IMR-90 (cell line): ENCODE data around the gene PRKD2. TPM values are rescaled to one million over a fixed set of nuclear protein-coding genes. Genes with fewer than 3 reads are reported as not detected.

ENCODE experiments used
- ATAC-seq: fragments of 200-7000 bp; cut with Tn5 transposase; 2 replicates; pipeline ENCODE4 v1.9.1; 2020; ENCODE audit warnings: low read depth, mild to moderate bottlenecking, moderate library complexity
- BruUV-seq: library from RNA; stranded (reverse); fragments of 400-500 nt; replicated peaks from 2 replicates; lab custom pipeline; 2021; lab: Mats Ljungman, UMichigan
- CTCF ChIA-PET: fragments of 300-600 bp; formaldehyde crosslinking; extraction: SDS; loops from one replicate; lab custom pipeline; 2021; ENCODE audit warnings: antibody characterized with exemption; lab: Yijun Ruan, JAX
- POLR2A ChIA-PET: fragments of 300-600 bp; sonication (Branson Sonifier 250); formaldehyde crosslinking; loops from one replicate; lab custom pipeline; 2022; ENCODE audit warnings: antibody characterized with exemption; ENCODE audit not compliant: unreplicated experiment; lab: Charles Lee
- DNase-seq: peaks from one replicate; pipeline ENCODE4 v3.0.0; 2013
- H2AFZ ChIP-seq: replicated peaks from 2 replicates; pipeline ENCODE3; 2013; ENCODE audit warnings: low read length, mild to moderate bottlenecking; ENCODE audit not compliant: poor library complexity
- H2AK5ac ChIP-seq: 2 replicates; pipeline ENCODE4 v1.6.1; 2013; ENCODE audit warnings: low read depth, low read length, inconsistent platforms
- H2AK9ac ChIP-seq: replicated peaks from 2 replicates; pipeline ENCODE3; 2013; ENCODE audit warnings: mild to moderate bottlenecking, low read depth, low read length, moderate library complexity; ENCODE audit not compliant: poor library complexity
- H2BK120ac ChIP-seq: 2 replicates; pipeline ENCODE4 v1.6.1; 2013; ENCODE audit warnings: low read depth, low read length, inconsistent platforms
- H2BK15ac ChIP-seq: 3 replicates; pipeline ENCODE4 v1.6.1; 2013; ENCODE audit warnings: low read depth, low read length, inconsistent platforms
- H2BK20ac ChIP-seq: 2 replicates; pipeline ENCODE4 v1.6.1; 2013; ENCODE audit warnings: low read depth, mild to moderate bottlenecking, inconsistent platforms, low read length, moderate library complexity
- H2BK5ac ChIP-seq: 2 replicates; pipeline ENCODE4 v1.6.1; 2013; ENCODE audit warnings: mild to moderate bottlenecking, low read depth, low read length, inconsistent platforms; ENCODE audit not compliant: poor library complexity, severe bottlenecking
- H3K14ac ChIP-seq: replicated peaks from 2 replicates; pipeline ENCODE4 v1.6.1; 2013; ENCODE audit warnings: low read depth, low read length, inconsistent platforms
- H3K18ac ChIP-seq: 2 replicates; pipeline ENCODE4 v1.6.1; 2013; ENCODE audit warnings: low read depth, low read length, control low read depth
- H3K23ac ChIP-seq: 2 replicates; pipeline ENCODE4 v1.6.1; 2013; ENCODE audit warnings: low read depth, low read length, inconsistent platforms
- H3K27ac ChIP-seq: 2 replicates; pipeline ENCODE4 v1.5.1; 2013; ENCODE audit warnings: mild to moderate bottlenecking, control low read depth, low read length; ENCODE audit not compliant: insufficient read depth
- H3K27me3 ChIP-seq: 2 replicates; pipeline ENCODE4 v1.6.1; 2013; ENCODE audit warnings: low read length; ENCODE audit not compliant: control insufficient read depth, insufficient read depth
- H3K36me3 ChIP-seq: 2 replicates; pipeline ENCODE4 v1.6.1; 2013; ENCODE audit warnings: low read length, mixed read lengths; ENCODE audit not compliant: control insufficient read depth, insufficient read depth
- H3K4ac ChIP-seq: 2 replicates; pipeline ENCODE4 v1.6.1; 2013; ENCODE audit warnings: low read depth, low read length, inconsistent platforms
- H3K4me1 ChIP-seq: 2 replicates; pipeline ENCODE4 v1.6.1; 2013; ENCODE audit warnings: low read length, mixed read lengths; ENCODE audit not compliant: control insufficient read depth, insufficient read depth
- H3K4me2 ChIP-seq: 2 replicates; pipeline ENCODE4 v1.6.1; 2013; ENCODE audit warnings: low read depth, mild to moderate bottlenecking, control low read depth, low read length, moderate library complexity
- H3K4me3 ChIP-seq: 2 replicates; pipeline ENCODE4 v1.5.1; 2013; ENCODE audit warnings: low read depth, mild to moderate bottlenecking, control low read depth, low read length, moderate library complexity; ENCODE audit not compliant: insufficient read depth
- H3K56ac ChIP-seq: 2 replicates; pipeline ENCODE4 v1.6.1; 2013; ENCODE audit warnings: low read length, inconsistent platforms; ENCODE audit not compliant: insufficient read depth; ENCODE audit errors: extremely low read depth
- H3K79me1 ChIP-seq, 2 experiments: 2 replicates each; pipeline ENCODE4 v1.6.1; 2013; ENCODE audit warnings: low read length in 2 of 2, inconsistent platforms in 1 of 2, low read depth in 1 of 2
- H3K9ac ChIP-seq: 2 replicates; pipeline ENCODE4 v1.6.1; 2013; ENCODE audit warnings: low read depth, low read length, control low read depth
- H3K9me1 ChIP-seq: 2 replicates; pipeline ENCODE4 v1.6.1; 2013; ENCODE audit warnings: low read length, inconsistent platforms; ENCODE audit not compliant: insufficient read depth
- H3K9me3 ChIP-seq: 2 replicates; pipeline ENCODE4 v1.6.1; 2013; ENCODE audit warnings: low read length; ENCODE audit not compliant: control insufficient read depth, insufficient read depth
- H4K20me1 ChIP-seq: 2 replicates; pipeline ENCODE4 v1.6.1; 2013; ENCODE audit warnings: low read length, inconsistent platforms; ENCODE audit not compliant: insufficient read depth
- H4K5ac ChIP-seq: 2 replicates; pipeline ENCODE4 v1.6.1; 2013; ENCODE audit warnings: mild to moderate bottlenecking, low read depth, low read length, control low read depth
- H4K8ac ChIP-seq, 2 experiments: 2 replicates each; pipeline ENCODE4 v1.6.1; 2013; ENCODE audit warnings: low read depth in 2 of 2, low read length in 2 of 2, control low read depth in 1 of 2, inconsistent platforms in 1 of 2
- H4K91ac ChIP-seq: 2 replicates; pipeline ENCODE4 v1.6.1; 2013; ENCODE audit warnings: low read depth, low read length, inconsistent platforms; ENCODE audit not compliant: insufficient read depth
- BHLHE40 ChIP-seq: fragments of 150-350 bp; IDR thresholded peaks from 2 replicates; pipeline ENCODE4 v1.6.1; 2016; ENCODE audit warnings: mild to moderate bottlenecking, low read depth, low read length
- CEBPB ChIP-seq: IDR thresholded peaks from 2 replicates; pipeline ENCODE4 v1.6.1; 2012; ENCODE audit warnings: low read depth, low read length, improper control_type of control experiment
- CHD1 ChIP-seq: IDR thresholded peaks from 2 replicates; pipeline ENCODE4 v1.6.1; 2012; ENCODE audit warnings: low read depth, low read length, improper control_type of control experiment
- CTCF ChIP-seq: conservative IDR thresholded peaks from 2 replicates; pipeline ENCODE4 v1.5.1; 2012; ENCODE audit warnings: mild to moderate bottlenecking, low read depth, low read length, improper control_type of control experiment
- FOS ChIP-seq: fragments of 150-350 bp; IDR thresholded peaks from 2 replicates; pipeline ENCODE4 v1.6.1; 2016; ENCODE audit warnings: low read depth, low read length
- MAFK ChIP-seq: IDR thresholded peaks from 2 replicates; pipeline ENCODE4 v1.6.1; 2012; ENCODE audit warnings: low read depth, low read length, improper control_type of control experiment
- MAZ ChIP-seq: IDR thresholded peaks from 2 replicates; pipeline ENCODE4 v1.6.1; 2012; ENCODE audit warnings: low read depth, mild to moderate bottlenecking, low read length, improper control_type of control experiment, moderate library complexity, borderline replicate concordance
- MXI1 ChIP-seq: IDR thresholded peaks from 2 replicates; pipeline ENCODE4 v1.6.1; 2012; ENCODE audit warnings: low read depth, mild to moderate bottlenecking, low read length, moderate library complexity, borderline replicate concordance
- NFE2L2 ChIP-seq: fragments of 150-350 bp; IDR thresholded peaks from 2 replicates; pipeline ENCODE4 v1.6.1; 2016; ENCODE audit warnings: low read depth, mild to moderate bottlenecking, low read length
- POLR2A ChIP-seq: IDR thresholded peaks from 2 replicates; pipeline ENCODE4 v1.6.1; 2012; ENCODE audit warnings: mild to moderate bottlenecking, low read depth, low read length
- RAD21 ChIP-seq: IDR thresholded peaks from 2 replicates; pipeline ENCODE4 v1.6.1; 2012; ENCODE audit warnings: low read length, improper control_type of control experiment
- RCOR1 ChIP-seq: IDR thresholded peaks from 2 replicates; pipeline ENCODE4 v1.6.1; 2012; ENCODE audit warnings: mild to moderate bottlenecking, low read length, improper control_type of control experiment; ENCODE audit not compliant: insufficient replicate concordance
- RFX5 ChIP-seq: IDR thresholded peaks from 2 replicates; pipeline ENCODE4 v1.8.0; 2012; ENCODE audit warnings: low read depth, mild to moderate bottlenecking, low read length, moderate library complexity
- SMC3 ChIP-seq: fragments of 150-350 bp; IDR thresholded peaks from 2 replicates; pipeline ENCODE4 v1.6.1; 2016; ENCODE audit warnings: low read depth, mild to moderate bottlenecking, antibody characterized with exemption, low read length, moderate library complexity
- USF2 ChIP-seq: fragments of 150-350 bp; IDR thresholded peaks from 2 replicates; pipeline ENCODE4 v1.6.1; 2017; ENCODE audit warnings: mild to moderate bottlenecking, antibody characterized with exemption, low read length, low read depth
- WGBS, 2 experiments: methylation state at CpG; one replicate each; pipeline versions ENCODE4 v1.1.5 to v1.1.7; 2013; ENCODE audit warnings: missing lambda C conversion rate in 2 of 2; ENCODE audit not compliant: insufficient read length in 1 of 2; ENCODE audit errors: extremely low coverage in 2 of 2; 5-methylcytosine and 5-hydroxymethylcytosine counted together
- dilution Hi-C: fragments of 300-500 bp; cut with HindIII; formaldehyde crosslinking; loops from one replicate; pipeline ENCODE4 v1.14.3; 2018; ENCODE audit warnings: low sequenced_read_pairs; ENCODE audit not compliant: unreplicated experiment
- in situ Hi-C: fragments of 300-500 bp; cut with MboI; formaldehyde crosslinking; loops from 3 replicates; pipeline ENCODE4 v1.14.3; 2019; ENCODE audit warnings: low sequenced_read_pairs, inconsistent platforms, mixed read lengths
- intact Hi-C: fragments of 100-400 bp; cut with micrococcal nuclease; formaldehyde crosslinking; loops from 2 replicates; pipeline ENCODE4 v1.10.0; 2022
- polyA plus RNA-seq, 3 experiments: library from polyadenylated mRNA; depleted of rRNA; stranded (reverse); fragments of >200 nt; gene quantifications; 2 replicates each; pipeline ENCODE4 v1.2.3, GENCODE V29; 2012; ENCODE audit warnings: low replicate concordance in 1 of 3
- total RNA-seq: library from RNA; depleted of rRNA; stranded (reverse); fragments of >200 nt; gene quantifications from 2 replicates; pipeline ENCODE4 v1.2.3, GENCODE V29; 2012
- TF ChIP-seq, protein P1 (sequence below): fragments of 150-350 bp; IDR thresholded peaks from 2 replicates; pipeline ENCODE4 v1.6.1; 2016; ENCODE audit warnings: low read depth, mild to moderate bottlenecking, low read length, moderate library complexity, borderline replicate concordance

PRKD2 gene
- total and polyA plus RNA-seq, 2 of the 4 experiments (the other 2 are of a cell fraction) = 9.9 to 19.6 TPM

DNA sequence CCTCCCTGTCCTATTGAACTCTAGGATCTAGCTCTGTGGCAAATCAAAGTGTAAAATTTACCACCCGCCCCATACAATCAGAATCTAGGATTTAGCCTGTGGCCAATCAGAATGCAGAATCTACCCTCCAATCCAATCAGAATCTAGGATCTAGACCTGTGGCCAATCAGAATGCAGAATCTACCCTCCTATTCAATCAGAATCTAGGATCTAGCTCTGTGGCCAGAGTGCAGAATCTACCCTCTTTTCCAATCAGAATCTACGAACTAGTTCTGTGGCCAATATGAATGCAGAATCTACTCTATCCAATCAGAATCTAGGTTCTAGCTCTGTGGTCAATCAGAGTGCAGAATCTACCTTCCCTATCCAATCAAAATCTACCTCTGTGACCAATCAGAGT, 25.8 kb downstream of the PRKD2 start:
- H3K4ac ChIP-seq = no peak overlapping the region
- ChIA-PET CTCF (no interaction called here), POLR2A (no interaction called here)
- H2BK5ac ChIP-seq = no peak overlapping the region
- dilution Hi-C loops (no loop called here), intact Hi-C loops (no loop called here), in situ Hi-C loops (no loop called here)
- H3K56ac ChIP-seq = no peak overlapping the region
- no peak overlapping the region for H3K27ac ChIP-seq
- ATAC-seq (no peak), DNase-seq (no peak)
- peaks cover 4% of the 10 kb centered on the region in 2 experiments; a peak in 1 of 4 replicates for H3K79me1 ChIP-seq
- 0 out of 2 replicates have a peak, but pooled peaks cover 3% of the 10 kb centered on the region for H3K9me1 ChIP-seq
- H3K4me1 ChIP-seq = no peaks in the 10 kb centered on the region
- H2AK5ac ChIP-seq = no peak overlapping the region
- no TSS peak for BruUV-seq
- H3K27me3 ChIP-seq = no peaks in the 10 kb centered on the region
- no peak overlapping the region for H4K8ac ChIP-seq
- no peak overlapping the region for H3K23ac ChIP-seq
- H3K9me3 ChIP-seq = no peaks in the 10 kb centered on the region
- H2BK120ac ChIP-seq = no peak overlapping the region
- peaks cover 76% of the 10 kb centered on the region for H3K36me3 ChIP-seq
- H3K9ac ChIP-seq = no peak overlapping the region
- no peak overlapping the region for H4K5ac ChIP-seq
- H3K4me2 ChIP-seq = no peak overlapping the region
- H3K18ac ChIP-seq = no peak overlapping the region
- H2AK9ac ChIP-seq = no peak overlapping the region
- TF ChIP-seq NFE2L2 = no peak
- TF ChIP-seq CEBPB = no peak
- TF ChIP-seq USF2 = no peak
- no peak for TF ChIP-seq MAFK
- TF ChIP-seq MXI1 = no peak
- no peak for TF ChIP-seq RAD21
- TF ChIP-seq CHD1 = no peak
- TF ChIP-seq BHLHE40 = no peak
- no peak for TF ChIP-seq RFX5
- TF ChIP-seq FOS = no peak
- no peak for TF ChIP-seq MAZ
- TF ChIP-seq, protein P1, sequence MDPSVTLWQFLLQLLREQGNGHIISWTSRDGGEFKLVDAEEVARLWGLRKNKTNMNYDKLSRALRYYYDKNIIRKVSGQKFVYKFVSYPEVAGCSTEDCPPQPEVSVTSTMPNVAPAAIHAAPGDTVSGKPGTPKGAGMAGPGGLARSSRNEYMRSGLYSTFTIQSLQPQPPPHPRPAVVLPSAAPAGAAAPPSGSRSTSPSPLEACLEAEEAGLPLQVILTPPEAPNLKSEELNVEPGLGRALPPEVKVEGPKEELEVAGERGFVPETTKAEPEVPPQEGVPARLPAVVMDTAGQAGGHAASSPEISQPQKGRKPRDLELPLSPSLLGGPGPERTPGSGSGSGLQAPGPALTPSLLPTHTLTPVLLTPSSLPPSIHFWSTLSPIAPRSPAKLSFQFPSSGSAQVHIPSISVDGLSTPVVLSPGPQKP = no peak
- no peak for TF ChIP-seq RCOR1
- TF ChIP-seq SMC3 = no peak
- no peak for TF ChIP-seq POLR2A
- no peak for TF ChIP-seq CTCF
- no peak overlapping the region for H2BK20ac ChIP-seq
- WGBS, 2 experiments = 100% methylated on average over 1 of the region's 2 CpGs; no CpG with 5 or more reads in 1 of the 2 experiments
- H2AFZ ChIP-seq = no peak overlapping the region
- H3K4me3 ChIP-seq = no peak overlapping the region
- H4K20me1 ChIP-seq = 0 out of 2 replicates have a peak, but pooled peaks cover 4% of the 10 kb centered on the region
- no peak overlapping the region for H4K91ac ChIP-seq
- no peak overlapping the region for H2BK15ac ChIP-seq
- H3K14ac ChIP-seq = no peak overlapping the region
